Endometrial microvascular endothelial cells (primary cell): Measurements from ENCODE around the gene PTPN7. TPM values are rescaled to one million over a fixed set of nuclear protein-coding genes. Genes with fewer than 3 reads are reported as not detected.

Experiments
- total RNA-seq: library from RNA; depleted of rRNA; stranded (reverse); fragments of >200 nt; gene quantifications from one replicate; pipeline ENCODE4 v1.2.3, GENCODE V29; 2015; ENCODE audit errors: inconsistent ontology term

PTPN7 gene
- total RNA-seq, 1 donor from 2014 or later = 2.4 TPM

Other genes starting within 250 kb of the PTPN7 start
- gene LMOD1, start 214.1 kb downstream of the PTPN7 start, total RNA-seq = 0.19 TPM
- 84.6 TPM for gene TIMM17A, start 205.1 kb downstream of the PTPN7 start, total RNA-seq
- gene RNPEP, start 178.0 kb downstream of the PTPN7 start, total RNA-seq = 90.5 TPM
- gene ELF3, start 150.0 kb downstream of the PTPN7 start, total RNA-seq = not detected
- not detected for gene GPR37L1, start 37.7 kb downstream of the PTPN7 start, total RNA-seq
- 30.5 TPM for gene ARL8A, start 15.9 kb downstream of the PTPN7 start, total RNA-seq
- not detected for gene LGR6, start 33.2 kb upstream of the PTPN7 start, total RNA-seq
- gene UBE2T, start 181.3 kb upstream of the PTPN7 start, total RNA-seq = 76.4 TPM
- 6.8 TPM for gene PPP1R12B, start 188.1 kb upstream of the PTPN7 start, total RNA-seq